NCI-H748 treated with DMSO at 0.1 percent for 48 hours (cell line): ENCODE results near the gene REC8.
"Not testable (repeated sequence)": the region's sequence is repeated elsewhere in the genome, so short reads cannot be mapped to it uniquely, and the experiment has no call there.

ENCODE experiments used
- DNase-seq: peaks from one replicate; lab custom pipeline; 2025; lab: John Stamatoyannopoulos, UW

REC8 gene

GRCh38 chr14:24183014-24183481 lies 11.2 kb downstream of the REC8 start:
- DNase-seq, result no peak

DNA sequence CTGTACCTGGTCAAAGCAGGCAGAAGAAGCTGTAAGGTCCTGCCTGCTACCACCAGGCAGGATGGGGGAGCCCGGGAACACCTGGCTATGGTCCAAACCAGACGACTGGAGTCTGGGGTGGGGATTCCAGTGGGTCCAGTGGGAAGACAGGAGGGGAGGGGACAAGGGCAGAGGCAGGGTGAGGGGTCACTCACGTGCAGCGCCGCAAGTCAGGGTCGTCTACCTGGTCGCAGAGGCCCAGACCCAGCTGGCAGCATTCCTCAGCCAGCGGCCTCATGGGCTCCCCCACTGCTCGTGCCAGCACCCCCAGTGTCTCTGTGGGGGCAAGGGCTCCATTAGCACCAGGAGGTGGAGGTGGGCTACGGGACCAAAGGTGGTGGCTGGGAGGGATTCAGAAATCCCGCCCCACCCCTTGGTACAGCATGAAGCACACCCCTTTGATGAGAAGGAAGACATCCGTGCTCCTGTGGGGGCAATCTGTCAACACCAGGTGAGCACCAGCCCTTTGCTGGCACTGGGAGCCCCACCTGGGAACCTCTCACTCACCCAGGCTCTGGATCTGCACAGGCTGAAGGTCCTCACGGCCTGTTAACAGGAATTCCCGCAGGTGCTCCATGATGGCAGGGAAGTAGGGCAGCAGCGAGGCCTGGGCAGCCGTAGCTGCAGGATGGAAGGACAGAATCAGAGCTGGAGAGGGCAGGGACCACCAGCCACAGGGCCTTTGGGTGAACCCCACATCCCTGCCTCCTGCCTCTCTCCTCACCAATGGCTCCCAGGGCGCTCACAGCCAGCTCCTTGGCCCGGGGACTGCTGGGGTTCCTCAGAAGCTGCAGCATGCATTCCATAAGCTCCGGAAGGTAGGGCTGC lies 12.5 kb downstream of the REC8 start:
- DNase-seq, result no peak

DNA sequence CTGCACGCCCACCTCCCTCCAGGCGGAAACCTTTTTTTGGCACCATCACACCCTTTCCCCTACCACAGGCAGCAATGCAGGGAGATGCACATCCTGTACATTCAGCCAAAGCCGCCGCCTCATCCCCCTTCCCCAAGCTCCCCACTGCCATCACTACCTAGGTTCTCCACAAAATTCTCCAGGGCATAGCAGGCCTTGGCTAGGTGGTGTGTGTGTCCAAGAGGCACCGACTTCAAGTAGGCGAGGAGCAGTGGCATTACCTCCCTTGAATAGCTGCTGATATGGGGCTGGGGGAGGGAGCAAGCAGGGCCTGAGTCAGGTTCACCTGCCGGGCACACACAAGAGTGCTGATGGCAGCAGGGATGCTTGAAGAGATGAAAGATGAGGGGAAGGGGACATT lies 13.1 kb downstream of the REC8 start:
- no peak for DNase-seq

DNA sequence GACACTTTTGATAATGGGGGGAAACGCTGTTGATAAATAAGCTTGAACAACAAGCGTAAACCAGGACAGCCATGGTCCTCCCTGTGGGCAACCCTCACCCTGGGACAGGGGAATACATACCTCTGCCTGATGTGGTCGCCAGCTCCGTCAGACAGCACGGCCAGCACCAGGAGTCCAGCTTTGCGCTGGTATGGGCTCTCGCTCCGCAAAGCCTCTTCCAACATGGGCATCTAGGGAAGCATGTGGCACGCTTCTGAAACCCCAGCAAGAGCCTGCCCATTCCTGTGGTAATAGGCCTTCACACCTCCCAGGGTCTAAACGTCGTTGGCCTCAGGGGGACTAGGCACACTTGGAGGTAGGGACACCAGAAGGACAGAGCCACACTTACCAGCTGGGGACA lies 13.9 kb downstream of the REC8 start:
- DNase-seq, result no peak

GRCh38 chr14:24186831-24187538 lies 15.1 kb downstream of the REC8 start:
- DNase-seq, result no peak

GRCh38 chr14:24187539-24187915 lies 15.6 kb downstream of the REC8 start:
- no peak for DNase-seq

- peak; percentile 93 for DNase-seq
These were observed 16.6 kb downstream of the REC8 start, which contains the start of gene IPO4 for GRCh38 chr14:24188251-24189058. Gene IPO4 (minus strand): TSS chr14:24188816. CDS start chr14:24188787, 29 bp downstream.

- no peak for DNase-seq
These were observed 17.1 kb downstream of the REC8 start for GRCh38 chr14:24189059-24189375.

DNA sequence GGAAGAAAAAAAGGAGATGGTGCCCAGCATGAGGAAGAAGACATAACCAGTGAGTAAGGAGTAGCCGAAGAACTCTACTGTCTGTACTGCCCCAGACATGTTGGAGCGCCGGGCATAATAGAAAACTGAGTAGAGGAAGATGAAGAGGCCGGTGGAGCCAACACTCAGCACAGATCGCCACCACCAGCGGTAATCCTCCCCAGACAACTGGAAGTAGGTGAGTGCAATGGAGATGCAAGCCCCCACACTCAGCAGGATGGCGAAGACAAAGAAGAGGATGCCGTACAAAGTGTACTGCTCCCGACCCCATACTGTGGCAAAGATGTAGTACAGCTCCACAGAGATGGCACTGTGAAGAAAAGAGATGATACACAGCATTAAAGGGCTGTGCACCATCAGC lies 17.6 kb downstream of the REC8 start:
- DNase-seq, result no peak

DNA sequence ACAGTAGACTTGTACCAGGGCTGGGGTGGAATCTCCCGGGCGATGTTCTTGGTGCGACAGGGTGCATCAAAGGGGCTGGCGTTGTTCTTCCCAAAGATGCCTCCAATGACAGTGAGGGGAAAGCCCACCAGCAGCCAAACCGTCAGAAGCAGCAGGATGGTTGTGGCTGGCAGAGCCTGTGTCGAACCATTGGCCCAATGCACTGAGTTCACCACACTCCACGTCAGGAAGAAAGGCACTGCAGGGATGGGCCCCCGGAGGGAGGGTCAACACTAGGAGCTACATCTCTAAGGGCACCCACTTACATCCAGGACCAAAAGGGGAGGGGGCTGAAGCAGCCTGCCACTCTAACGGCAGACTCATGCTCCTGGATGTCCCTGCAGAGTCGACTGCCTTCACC lies 18.5 kb downstream of the REC8 start:
- no peak for DNase-seq

- no peak for DNase-seq
These were observed 21.1 kb downstream of the REC8 start for GRCh38 chr14:24192933-24193332.

DNA sequence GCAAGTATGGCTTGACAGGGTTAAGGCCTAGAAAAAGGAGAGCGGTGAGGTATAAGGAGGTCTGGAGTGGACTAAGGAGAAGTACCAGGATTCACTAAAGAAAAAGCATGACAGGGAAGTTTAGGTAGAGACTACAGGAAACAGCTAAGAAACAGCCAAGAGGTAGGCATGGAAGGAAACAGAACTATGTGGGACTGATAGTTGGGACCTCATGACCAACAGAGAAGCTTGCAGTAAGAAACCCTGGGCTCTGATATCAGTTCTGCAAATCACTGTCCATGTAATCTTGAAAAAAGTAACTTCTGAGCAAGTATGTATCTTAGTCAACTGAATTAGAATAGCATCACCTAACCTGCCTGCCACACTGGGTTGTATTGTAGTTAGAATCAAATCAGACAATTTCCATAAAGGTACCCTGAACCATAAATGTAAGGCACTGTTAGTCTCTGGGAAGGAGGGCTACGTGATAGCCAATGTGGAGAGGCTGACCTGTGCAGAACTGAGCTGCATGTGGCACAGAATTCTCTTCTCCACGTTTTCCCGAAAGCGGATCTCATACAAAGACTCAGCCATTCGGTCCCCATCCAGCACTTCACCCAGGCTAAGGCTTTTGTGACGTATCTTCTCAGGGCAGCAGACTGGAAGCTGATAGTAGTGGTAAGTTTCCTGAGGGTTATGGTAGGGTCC lies 22.4 kb downstream of the REC8 start:
- no peak for DNase-seq

- no peak for DNase-seq
These were observed 22.9 kb downstream of the REC8 start for GRCh38 chr14:24194873-24195185.

DNA sequence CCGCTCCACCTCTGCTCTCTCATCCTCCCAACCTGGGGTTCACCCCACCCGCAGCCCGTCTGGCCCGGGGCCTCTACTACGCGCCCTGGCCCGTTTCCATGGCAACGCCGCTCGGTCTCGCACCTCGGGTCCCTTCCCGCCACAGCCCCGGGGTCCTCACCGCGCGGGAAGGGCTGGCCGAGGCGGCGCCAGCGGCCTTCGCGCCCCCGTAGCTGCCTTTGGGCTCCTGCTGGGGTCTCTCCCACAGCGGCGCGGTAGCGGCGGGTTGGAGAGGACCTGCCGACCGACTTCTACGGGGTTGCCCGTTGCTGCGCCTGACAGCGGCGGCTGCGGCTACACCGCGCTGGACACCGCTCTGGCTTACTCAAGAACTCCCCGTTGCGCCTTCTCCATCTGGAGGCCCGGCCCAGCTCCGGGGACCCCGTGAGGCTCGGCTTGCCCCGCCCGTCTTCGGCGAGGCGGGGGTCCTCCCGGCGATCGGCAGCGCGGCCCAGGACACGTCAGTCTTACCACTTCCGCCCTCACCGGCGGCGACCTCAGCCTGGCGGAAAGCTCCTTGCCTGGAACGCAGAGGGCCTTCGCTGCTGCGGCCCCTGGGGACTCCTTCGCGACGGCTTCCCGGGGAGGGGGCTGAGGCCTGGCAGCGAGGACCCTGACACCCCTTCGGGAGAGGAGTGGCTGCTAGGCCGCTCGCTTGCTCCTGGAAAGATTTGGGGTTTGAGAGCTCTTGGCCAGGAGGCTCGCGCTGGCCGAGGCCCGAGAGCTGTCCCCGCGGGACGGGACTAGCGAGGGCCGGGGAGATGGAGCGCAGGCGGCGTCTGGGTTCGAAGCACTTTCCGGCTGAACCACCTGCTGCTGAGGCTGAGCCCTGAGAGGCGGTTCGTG lies 23.5 kb downstream of the REC8 start, which contains the start of gene TM9SF1:
TSS of gene TM9SF1 (minus strand) at position 256 of the 885 bp plus-strand sequence. CDS start 422 bp downstream, outside the sequence.
- peak; percentile 25 for DNase-seq

DNA sequence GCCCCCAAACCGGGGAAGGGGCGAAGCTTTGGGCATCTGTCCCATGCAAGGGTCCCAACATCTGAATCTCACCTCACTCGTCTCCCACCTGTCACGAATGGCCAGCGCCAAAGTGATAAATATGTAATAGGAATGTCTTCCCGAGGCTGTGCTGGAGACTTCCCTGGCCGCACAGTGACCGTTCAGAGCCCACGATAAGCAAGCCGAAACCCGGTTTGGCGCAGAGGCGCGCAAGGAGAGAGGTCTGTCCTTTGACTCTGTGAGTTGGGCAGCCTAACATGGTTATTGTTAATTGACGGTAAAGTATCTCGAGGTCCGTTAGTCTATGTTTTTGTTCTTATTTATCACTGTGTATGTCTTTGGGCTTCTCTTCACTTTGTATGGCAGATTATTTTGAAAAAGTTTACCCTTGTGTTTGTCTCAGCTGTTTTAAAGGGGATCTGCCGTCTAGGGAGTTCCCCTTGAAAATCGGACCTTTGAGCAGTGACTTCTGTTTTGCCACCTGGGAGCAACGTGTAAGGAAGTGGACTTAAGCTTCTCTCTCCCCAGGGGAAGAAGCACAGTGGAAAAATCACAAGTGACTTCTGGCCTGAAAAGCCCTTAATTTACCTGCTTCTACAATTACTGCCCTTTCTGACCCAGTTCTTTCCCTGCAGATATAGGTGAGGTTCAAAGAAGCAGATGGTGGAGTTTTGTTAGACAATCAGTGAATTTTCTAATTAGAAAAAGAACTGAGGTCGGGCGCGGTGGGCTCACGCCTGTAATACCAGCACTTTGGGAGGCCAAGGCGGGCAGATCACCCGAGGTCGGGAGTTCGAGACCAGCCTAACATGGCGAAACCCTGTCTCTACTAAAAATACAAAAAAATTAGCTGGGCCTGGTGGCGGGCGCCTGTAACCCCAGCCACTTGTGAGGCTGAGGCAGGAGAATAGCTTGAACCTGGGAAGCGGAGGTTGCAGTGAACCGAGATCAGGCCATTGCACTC lies 24.5 kb downstream of the REC8 start:
- DNase-seq, result no peak

GRCh38 chr14:24197056-24197450 lies 25.2 kb downstream of the REC8 start:
- DNase-seq, result no peak

GRCh38 chr14:24198814-24199524 lies 27.1 kb downstream of the REC8 start:
- no peak for DNase-seq

DNA sequence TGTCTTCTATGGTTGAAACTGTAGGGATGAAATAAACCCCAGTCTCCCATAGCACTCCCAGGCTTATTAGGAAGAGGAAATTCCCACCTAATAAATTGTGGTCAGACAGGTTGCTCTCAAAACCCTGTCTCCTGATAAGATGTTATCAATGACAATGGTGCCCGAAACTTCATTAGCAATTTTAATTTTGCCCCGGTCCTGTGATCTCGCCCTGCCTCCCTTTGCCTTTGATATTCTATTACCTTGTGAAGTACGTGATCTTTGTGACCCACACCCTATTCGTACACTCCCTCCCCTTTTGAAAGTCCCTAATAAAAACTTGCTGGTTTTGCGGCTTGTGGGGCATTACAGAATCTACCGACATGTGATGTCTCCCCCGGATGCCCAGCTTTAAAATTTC lies 30.7 kb downstream of the REC8 start:
- DNase-seq, result not testable (repeated sequence)
